Renal cortex interstitium (tissue), 3 donors: ENCODE measurements around the gene CDIPT. TPM values are rescaled to one million over a fixed set of nuclear protein-coding genes. Genes with fewer than 3 reads are reported as not detected.

Source experiments
- polyA plus RNA-seq, 3 donors: library from polyadenylated mRNA; unstranded; fragments of 120-200 nt; gene quantifications; one replicate each; pipeline ENCODE4 v1.2.1, GENCODE V29; 2013; ENCODE audit not compliant: insufficient read length in 3 of 3

The CDIPT gene
- polyA plus RNA-seq, 3 donors: 83.8 to 110 (median 108) TPM

Other genes starting within 250 kb of the CDIPT start
- gene SPN, start 200.0 kb downstream of the CDIPT start, polyA plus RNA-seq: 1 to 10 TPM; 1.9 to 2.8 (median 2.5) TPM
- 100 to 1,000 TPM; 134 to 182 (median 169) TPM for gene QPRT, start 184.0 kb downstream of the CDIPT start, polyA plus RNA-seq
- under 1 TPM; 0.14 to 0.29 (median 0.26) TPM for gene C16orf54, start 117.2 kb downstream of the CDIPT start, polyA plus RNA-seq
- gene ZG16, start 85.0 kb downstream of the CDIPT start, polyA plus RNA-seq: under 1 TPM in 1 of 3 donors, not detected in 2; 0.09 TPM
- 10 to 100 TPM; 63.8 to 78.5 (median 71.9) TPM for gene KIF22, start 72.5 kb downstream of the CDIPT start, polyA plus RNA-seq
- 100 to 1,000 TPM; 299 to 379 (median 301) TPM for gene MAZ, start 56.7 kb downstream of the CDIPT start, polyA plus RNA-seq
- gene PRRT2, start 51.0 kb downstream of the CDIPT start, polyA plus RNA-seq: 10 to 100 TPM; 13.3 to 27.2 (median 18.1) TPM
- 10 to 100 TPM; 30.9 to 48.0 (median 42.0) TPM for gene PAGR1, start 47.1 kb downstream of the CDIPT start, polyA plus RNA-seq
- gene MVP, start 42.8 kb downstream of the CDIPT start, polyA plus RNA-seq: 10 to 100 TPM; 13.6 to 29.9 (median 14.0) TPM
- gene SEZ6L2, start 36.3 kb upstream of the CDIPT start, polyA plus RNA-seq: 10 to 100 TPM in 2 of 3 donors, 1 to 10 TPM in 1; 8.2 to 12.5 (median 12.4) TPM
- gene ASPHD1, start 37.3 kb upstream of the CDIPT start, polyA plus RNA-seq: 1 to 10 TPM in 1 of 3 donors, under 1 TPM in 2; 0.47 to 1.3 (median 0.80) TPM
- 10 to 100 TPM; 15.2 to 31.7 (median 16.6) TPM for gene KCTD13, start 63.0 kb upstream of the CDIPT start, polyA plus RNA-seq
- gene TMEM219, start 98.9 kb upstream of the CDIPT start, polyA plus RNA-seq: 100 to 1,000 TPM in 2 of 3 donors, 10 to 100 TPM in 1; 98.3 to 120 (median 107) TPM
- 10 to 100 TPM; 38.0 to 54.0 (median 52.6) TPM for gene TAOK2, start 110.6 kb upstream of the CDIPT start, polyA plus RNA-seq
- 10 to 100 TPM; 16.4 to 22.1 (median 19.3) TPM for gene HIRIP3, start 132.4 kb upstream of the CDIPT start, polyA plus RNA-seq
- gene INO80E, start 133.0 kb upstream of the CDIPT start, polyA plus RNA-seq: 10 to 100 TPM; 42.4 to 64.5 (median 53.7) TPM
- gene DOC2A, start 147.8 kb upstream of the CDIPT start, polyA plus RNA-seq: 1 to 10 TPM; 2.2 to 5.2 (median 2.5) TPM
- gene C16orf92, start 160.0 kb upstream of the CDIPT start, polyA plus RNA-seq: not detected
- 1 to 10 TPM in 2 of 3 donors, under 1 TPM in 1; 0.65 to 1.8 (median 1.3) TPM for gene TLCD3B, start 168.0 kb upstream of the CDIPT start, polyA plus RNA-seq
- 100 to 1,000 TPM; 472 to 699 (median 578) TPM for gene ALDOA, start 202.5 kb upstream of the CDIPT start, polyA plus RNA-seq
- gene PPP4C, start 212.8 kb upstream of the CDIPT start, polyA plus RNA-seq: 100 to 1,000 TPM in 1 of 3 donors, 10 to 100 TPM in 2; 82.7 to 112 (median 88.1) TPM
- 1 to 10 TPM; 1.1 to 1.7 (median 1.5) TPM for gene TBX6, start 228.7 kb upstream of the CDIPT start, polyA plus RNA-seq
- gene YPEL3, start 233.0 kb upstream of the CDIPT start, polyA plus RNA-seq: 10 to 100 TPM; 43.9 to 79.8 (median 55.5) TPM